K562 (cell line): ENCODE data around the gene RPN1. TPM values are rescaled to one million over a fixed set of nuclear protein-coding genes. Genes with fewer than 3 reads are reported as not detected.

Source experiments
- ADNP ChIP-seq: fragments of 200-800 bp; sonication (Bioruptor generic); IDR thresholded peaks from 2 replicates; pipeline ENCODE4 v1.6.1; 2016; ENCODE audit warnings: missing genetic modification characterization, missing compliant biosample characterization
- ATF1 ChIP-seq, 2 experiments: fragments of 450-650 bp in 1 of 2; IDR thresholded peaks; 2 replicates each; pipeline ENCODE4 v1.6.1; 2016; ENCODE audit warnings: missing compliant biosample characterization in 1 of 2, missing genetic modification characterization in 1 of 2
- CBFA2T3 ChIP-seq: fragments of 450-650 bp; IDR thresholded peaks from 2 replicates; pipeline ENCODE4 v1.6.1; 2017
- CHD7 ChIP-seq: fragments of 200-600 bp; sonication (generic); IDR thresholded peaks from one replicate; pipeline ENCODE4 v1.6.1; 2012; ENCODE audit warnings: mild to moderate bottlenecking, low read depth, low read length, inconsistent platforms
- CLOCK ChIP-seq: fragments of 250-450 bp; sonication (Bioruptor Pico); IDR thresholded peaks from 2 replicates; pipeline ENCODE4 v1.4.0; 2020; ENCODE audit warnings: mild to moderate bottlenecking, moderate library complexity, borderline replicate concordance
- JUNB ChIP-seq: fragments of 450-650 bp; formaldehyde crosslinking; conservative IDR thresholded peaks from 2 replicates; pipeline ENCODE4 v1.4.0; 2020; ENCODE audit warnings: mild to moderate bottlenecking
- KAT8 ChIP-seq: fragments of 450-650 bp; IDR thresholded peaks from 2 replicates; pipeline ENCODE4 v1.6.1; 2016; ENCODE audit warnings: low read depth, mild to moderate bottlenecking
- MAFF ChIP-seq: IDR thresholded peaks from 2 replicates; pipeline ENCODE4 v1.6.1; 2012; ENCODE audit warnings: low read length, improper control_type of control experiment
- NUFIP1 ChIP-seq: fragments of 450-650 bp; IDR thresholded peaks from 2 replicates; pipeline ENCODE4 v1.6.1; 2018; ENCODE audit not compliant: partially characterized antibody
- POLR3A ChIP-seq: IDR thresholded peaks from 2 replicates; pipeline ENCODE4 v1.6.1; 2011; ENCODE audit warnings: borderline replicate concordance, mild to moderate bottlenecking, moderate library complexity; ENCODE audit not compliant: insufficient read length, insufficient read depth; ENCODE audit errors: extremely low read depth
- PTRF ChIP-seq: fragments of 450-650 bp; IDR thresholded peaks from 2 replicates; pipeline ENCODE4 v1.6.1; 2016; ENCODE audit warnings: mild to moderate bottlenecking, missing genetic modification characterization, missing compliant biosample characterization
- SMARCC2 ChIP-seq: fragments of 450-650 bp; IDR thresholded peaks from 2 replicates; pipeline ENCODE4 v1.6.1; 2017; ENCODE audit warnings: antibody characterized with exemption, moderate library complexity, mild to moderate bottlenecking, low read depth
- TEAD2 ChIP-seq: fragments of 450-650 bp; IDR thresholded peaks from 2 replicates; pipeline ENCODE4 v1.6.1; 2016; ENCODE audit warnings: missing genetic modification characterization, control low read depth, missing compliant biosample characterization
- polyA plus RNA-seq, 8 experiments: library from polyadenylated mRNA; depleted of rRNA in 4 of 8; stranded (reverse) in 5 of 8; unstranded in 3 of 8; fragments of >200 nt; fragmentation: Nextera tagmentation in 2 of 8; fragmentation: Illumina TruSeq in 1 of 8; extraction: Ambion mirVana in 2 of 8; extraction: Trizol in 1 of 8; gene quantifications; 2 replicates each; pipeline versions ENCODE4 v1.2.1 to v1.2.3, GENCODE V29; 2011 to 2014; ENCODE audit warnings: inconsistent platforms in 1 of 8, missing spikeins in 1 of 8
- total RNA-seq, 7 experiments: library from RNA; depleted of rRNA in 6 of 7; stranded (reverse); fragments of >200 nt in 6 of 7; fragmentation: Illumina TruSeq in 2 of 7; extraction: Trizol in 2 of 7; gene quantifications; 2 replicates each; pipeline versions ENCODE4 v1.2.1 to v1.2.3, GENCODE V29; 2011 to 2021; ENCODE audit warnings: low replicate concordance in 1 of 7

RPN1 gene
- total and polyA plus RNA-seq, 9 of the 15 experiments (the other 6 are each of a cell fraction or from before 2014, with no cell fraction given) = 39.5 to 300 (median 148) TPM

GRCh38 chr3:128650096-128651050, at the start of gene RPN1 (continued):
- TF ChIP-seq CLOCK (CRISPR knock-in tag) (no peak), NUFIP1 (no peak), ATF1 (CRISPR knock-in tag; IDR thresholded peaks at IDR 0.05) (peak; percentile 74), ATF1 (tag; IDR thresholded peaks at IDR 0.05) (peak; percentile 93), MAFF (no peak), CHD7 (no peak), JUNB (no peak), TEAD2 (tag) (no peak), ADNP (tag) (no peak), PTRF (no peak), POLR3A (no peak), KAT8 (no peak), SMARCC2 (no peak), CBFA2T3 (no peak)
